ENCODE measurements around the gene DUSP8. TPM values are rescaled to one million over a fixed set of nuclear protein-coding genes. Genes with fewer than 3 reads are reported as not detected.
"Not testable (repeated sequence)": the region's sequence is repeated elsewhere in the genome, so short reads cannot be mapped to it uniquely, and the experiment has no call there.

DUSP8 gene
- total RNA-seq, 1 donor from 2014 or later: 2.2 TPM

GRCh38 chr11:1598816-1599215 lies 26.7 kb upstream of the DUSP8 start:
- H3K27me3 Mint-ChIP-seq (ENCODE audit: unreplicated experiment): no peaks in the 10 kb centered on the region
- H3K27ac Mint-ChIP-seq (ENCODE audit: unreplicated experiment): no peak overlapping the region
- no peak for DNase-seq (ENCODE audit: low spot score)

GRCh38 chr11:1598406-1598805 lies 26.3 kb upstream of the DUSP8 start:
- H3K27me3 Mint-ChIP-seq (ENCODE audit: unreplicated experiment): not testable (repeated sequence)

More at GRCh38 chr11:1598816-1599215, 26.7 kb upstream of the DUSP8 start:
- Mint-ChIP-seq H3K4me3 (ENCODE audit: unreplicated experiment) (no peak overlapping the region), H3K9me3 (ENCODE audit: unreplicated experiment) (peaks cover 5% of the 10 kb centered on the region), H3K4me1 (ENCODE audit: unreplicated experiment) (peaks cover 25% of the 10 kb centered on the region), H3K36me3 (ENCODE audit: low read depth, unreplicated experiment) (no peaks in the 10 kb centered on the region)
- TF ChIP-seq CTCF (IDR thresholded peaks at IDR 0.05; ENCODE audit: unreplicated experiment): no peak

GRCh38 chr11:1597994-1598380 lies 25.9 kb upstream of the DUSP8 start, which contains the start of gene KRTAP5-2:
TSS of gene KRTAP5-2 (minus strand) at chr11:1598294. CDS start at chr11:1598250, 44 bp downstream.
- Mint-ChIP-seq H3K9me3 (ENCODE audit: unreplicated experiment) (peaks cover 5% of the 10 kb centered on the region), H3K27ac (ENCODE audit: unreplicated experiment) (no peak within 1 kb of the TSS), H3K27me3 (ENCODE audit: unreplicated experiment) (no peaks in the 10 kb centered on the region), H3K4me1 (ENCODE audit: unreplicated experiment) (peaks cover 25% of the 10 kb centered on the region), H3K36me3 (ENCODE audit: low read depth, unreplicated experiment) (no peaks in the 10 kb centered on the region), H3K4me3 (ENCODE audit: unreplicated experiment) (peak within 1 kb of the TSS; percentile 15)
- DNase-seq (ENCODE audit: low spot score): no peak
- no peak for TF ChIP-seq CTCF (IDR thresholded peaks at IDR 0.05; ENCODE audit: unreplicated experiment)

More at GRCh38 chr11:1598406-1598805, 26.3 kb upstream of the DUSP8 start:
- H3K4me1 Mint-ChIP-seq (ENCODE audit: unreplicated experiment): peaks cover 25% of the 10 kb centered on the region
- not testable (repeated sequence) for H3K9me3 Mint-ChIP-seq (ENCODE audit: unreplicated experiment); H3K36me3 Mint-ChIP-seq (ENCODE audit: low read depth, unreplicated experiment); DNase-seq (ENCODE audit: low spot score); H3K27ac Mint-ChIP-seq (ENCODE audit: unreplicated experiment); H3K4me3 Mint-ChIP-seq (ENCODE audit: unreplicated experiment)

GRCh38 chr11:1597331-1597993 lies 25.4 kb upstream of the DUSP8 start:
- TF ChIP-seq CTCF (IDR thresholded peaks at IDR 0.05; ENCODE audit: unreplicated experiment): no peak
- no peak for DNase-seq (ENCODE audit: low spot score)
- H3K27ac Mint-ChIP-seq (ENCODE audit: unreplicated experiment): no peak overlapping the region
- H3K4me1 Mint-ChIP-seq (ENCODE audit: unreplicated experiment): peaks cover 25% of the 10 kb centered on the region
- peak overlapping the region; percentile 15 for H3K4me3 Mint-ChIP-seq (ENCODE audit: unreplicated experiment)
- no peaks in the 10 kb centered on the region for H3K27me3 Mint-ChIP-seq (ENCODE audit: unreplicated experiment)
- peaks cover 5% of the 10 kb centered on the region for H3K9me3 Mint-ChIP-seq (ENCODE audit: unreplicated experiment)
- H3K36me3 Mint-ChIP-seq (ENCODE audit: low read depth, unreplicated experiment): no peaks in the 10 kb centered on the region

- H3K4me3 Mint-ChIP-seq (ENCODE audit: unreplicated experiment); DNase-seq (ENCODE audit: low spot score): not testable (repeated sequence)
Measured at GRCh38 chr11:1596576-1597121, 24.6 kb upstream of the DUSP8 start.

GRCh38 chr11:1595994-1596575 lies 24.0 kb upstream of the DUSP8 start:
- H3K9me3 Mint-ChIP-seq (ENCODE audit: unreplicated experiment); H3K27ac Mint-ChIP-seq (ENCODE audit: unreplicated experiment); H3K27me3 Mint-ChIP-seq (ENCODE audit: unreplicated experiment); DNase-seq (ENCODE audit: low spot score); H3K4me3 Mint-ChIP-seq (ENCODE audit: unreplicated experiment); H3K36me3 Mint-ChIP-seq (ENCODE audit: low read depth, unreplicated experiment): not testable (repeated sequence)
- peaks cover 25% of the 10 kb centered on the region for H3K4me1 Mint-ChIP-seq (ENCODE audit: unreplicated experiment)

More at GRCh38 chr11:1596576-1597121, 24.6 kb upstream of the DUSP8 start:
- not testable (repeated sequence) for H3K9me3 Mint-ChIP-seq (ENCODE audit: unreplicated experiment); H3K27ac Mint-ChIP-seq (ENCODE audit: unreplicated experiment); H3K36me3 Mint-ChIP-seq (ENCODE audit: low read depth, unreplicated experiment); H3K27me3 Mint-ChIP-seq (ENCODE audit: unreplicated experiment)
- H3K4me1 Mint-ChIP-seq (ENCODE audit: unreplicated experiment): peaks cover 25% of the 10 kb centered on the region
